Measurements from ENCODE around the gene TNFSF9.

DNA sequence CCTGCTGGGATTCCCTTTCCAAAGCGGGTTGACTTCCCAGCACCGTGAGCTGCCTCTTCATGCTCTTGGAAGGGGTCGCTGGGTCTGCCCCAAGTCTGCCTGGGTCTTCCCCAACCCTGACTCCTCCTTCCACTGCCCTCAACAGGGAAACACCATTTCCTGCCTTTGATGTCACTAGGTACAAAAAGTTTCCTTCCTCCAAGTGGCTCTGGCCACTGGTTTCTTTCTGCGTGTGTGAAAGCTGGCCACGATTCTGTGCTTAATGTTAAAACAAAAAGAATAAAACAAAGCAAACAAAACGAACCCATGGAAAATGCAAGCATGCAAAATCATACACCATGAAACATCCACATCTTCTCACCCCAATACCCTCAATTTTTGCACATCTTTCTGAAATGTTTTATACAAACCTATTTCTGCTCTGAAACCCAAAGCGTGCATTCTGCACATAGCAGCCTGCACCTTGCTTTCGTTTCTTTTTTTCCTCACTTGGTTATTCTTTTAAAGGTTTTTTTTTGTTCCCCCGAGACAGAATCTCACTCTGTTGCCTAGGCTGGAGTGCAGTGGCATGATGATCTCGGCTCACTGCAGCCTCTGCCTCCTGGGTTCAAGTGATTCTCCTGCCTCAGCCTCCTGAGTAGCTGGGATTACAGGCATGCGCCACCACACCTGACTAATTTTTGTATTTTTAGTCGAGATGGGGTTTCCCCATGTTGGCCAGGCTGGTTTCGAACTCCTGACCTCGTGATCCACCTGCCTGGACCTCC is 12.5 kb upstream of the TNFSF9 start:
- TF ChIP-seq, protein P1, sequence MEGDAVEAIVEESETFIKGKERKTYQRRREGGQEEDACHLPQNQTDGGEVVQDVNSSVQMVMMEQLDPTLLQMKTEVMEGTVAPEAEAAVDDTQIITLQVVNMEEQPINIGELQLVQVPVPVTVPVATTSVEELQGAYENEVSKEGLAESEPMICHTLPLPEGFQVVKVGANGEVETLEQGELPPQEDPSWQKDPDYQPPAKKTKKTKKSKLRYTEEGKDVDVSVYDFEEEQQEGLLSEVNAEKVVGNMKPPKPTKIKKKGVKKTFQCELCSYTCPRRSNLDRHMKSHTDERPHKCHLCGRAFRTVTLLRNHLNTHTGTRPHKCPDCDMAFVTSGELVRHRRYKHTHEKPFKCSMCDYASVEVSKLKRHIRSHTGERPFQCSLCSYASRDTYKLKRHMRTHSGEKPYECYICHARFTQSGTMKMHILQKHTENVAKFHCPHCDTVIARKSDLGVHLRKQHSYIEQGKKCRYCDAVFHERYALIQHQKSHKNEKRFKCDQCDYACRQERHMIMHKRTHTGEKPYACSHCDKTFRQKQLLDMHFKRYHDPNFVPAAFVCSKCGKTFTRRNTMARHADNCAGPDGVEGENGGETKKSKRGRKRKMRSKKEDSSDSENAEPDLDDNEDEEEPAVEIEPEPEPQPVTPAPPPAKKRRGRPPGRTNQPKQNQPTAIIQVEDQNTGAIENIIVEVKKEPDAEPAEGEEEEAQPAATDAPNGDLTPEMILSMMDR (IDR thresholded peaks at IDR 0.05 in 4 of 5, conservative IDR thresholded peaks at IDR 0.05 in 1 of 5), result no peak
- no peak for TF ChIP-seq POLR2A (IDR thresholded peaks at IDR 0.05)
